Liver (tissue), 9 donors: ENCODE data around the gene TENM3. TPM values are rescaled to one million over a fixed set of nuclear protein-coding genes. Genes with fewer than 3 reads are reported as not detected.

Source experiments
- DNase-seq: peaks from one replicate; pipeline ENCODE4 v3.0.0-alpha.2; 2017; ENCODE audit warnings: low spot score
- H3K27ac ChIP-seq, 2 donors: one replicate each; pipeline ENCODE4 v1.7.0; 2013; ENCODE audit warnings: inconsistent platforms in 2 of 2, low read length in 2 of 2, control low read depth in 1 of 2, low read depth in 1 of 2, mild to moderate bottlenecking in 1 of 2
- H3K27me3 ChIP-seq, 4 donors: one replicate each; pipeline versions ENCODE4 v1.6.1 to v1.7.0; 2013; ENCODE audit warnings: low read length in 3 of 4, inconsistent platforms in 1 of 4, mild to moderate bottlenecking in 1 of 4, moderate library complexity in 1 of 4; ENCODE audit not compliant: control insufficient read depth in 4 of 4, insufficient read depth in 4 of 4
- H3K36me3 ChIP-seq, 4 donors: one replicate each; pipeline versions ENCODE4 v1.6.1 to v1.7.0; 2013; ENCODE audit warnings: low read length in 3 of 4, mild to moderate bottlenecking in 3 of 4, low read depth in 1 of 4, moderate library complexity in 1 of 4; ENCODE audit not compliant: control insufficient read depth in 4 of 4, insufficient read depth in 3 of 4
- H3K4me1 ChIP-seq, 4 donors: one replicate each; pipeline versions ENCODE4 v1.6.1 to v1.7.0; 2013; ENCODE audit warnings: low read length in 3 of 4, mild to moderate bottlenecking in 3 of 4, moderate library complexity in 1 of 4; ENCODE audit not compliant: control insufficient read depth in 4 of 4, insufficient read depth in 4 of 4
- H3K4me3 ChIP-seq, 3 donors: one replicate each; pipeline versions ENCODE4 v1.6.1 to v1.7.0; 2013; ENCODE audit warnings: low read length in 3 of 3, control low read depth in 1 of 3, low read depth in 1 of 3, mild to moderate bottlenecking in 1 of 3
- H3K9ac ChIP-seq, 2 donors: one replicate each; pipeline ENCODE4 v1.7.0; 2013; ENCODE audit warnings: low read length in 2 of 2, mild to moderate bottlenecking in 2 of 2, moderate library complexity in 2 of 2, control low read depth in 1 of 2, low read depth in 1 of 2
- H3K9me3 ChIP-seq, 4 donors: one replicate each; pipeline versions ENCODE4 v1.6.1 to v1.7.0; 2013; ENCODE audit warnings: low read length in 3 of 4; ENCODE audit not compliant: control insufficient read depth in 4 of 4
- CTCF ChIP-seq: fragments of 150-350 bp; IDR thresholded peaks from 2 replicates; pipeline ENCODE4 v1.5.1; 2017; ENCODE audit warnings: improper control_type of control experiment, low read depth, low read length; ENCODE audit not compliant: missing input control
- FOXA1 ChIP-seq: IDR thresholded peaks from 2 replicates; pipeline ENCODE4 v1.6.1; 2016; ENCODE audit warnings: antibody characterized with exemption
- FOXA2 ChIP-seq: IDR thresholded peaks from 2 replicates; pipeline ENCODE4 v1.6.1; 2016; ENCODE audit warnings: antibody characterized with exemption
- HNF4A ChIP-seq, 2 donors: conservative IDR thresholded peaks; 2 replicates each; pipeline ENCODE4 v1.6.1; 2016; ENCODE audit warnings: antibody characterized with exemption in 2 of 2, mild to moderate bottlenecking in 2 of 2
- JUND ChIP-seq, 2 donors: IDR thresholded peaks; 2 replicates each; pipeline ENCODE4 v1.6.1; 2016; ENCODE audit warnings: antibody characterized with exemption in 2 of 2
- MAX ChIP-seq: IDR thresholded peaks from 2 replicates; pipeline ENCODE4 v1.6.1; 2016; ENCODE audit warnings: antibody characterized with exemption
- RAD21 ChIP-seq, 2 donors: IDR thresholded peaks; 2 replicates each; pipeline ENCODE4 v1.6.1; 2016; ENCODE audit warnings: antibody characterized with exemption in 2 of 2, mild to moderate bottlenecking in 2 of 2
- REST ChIP-seq: IDR thresholded peaks from 2 replicates; pipeline ENCODE4 v1.6.1; 2016; ENCODE audit warnings: antibody characterized with exemption, mild to moderate bottlenecking
- RXRA ChIP-seq, 2 donors: IDR thresholded peaks; 2 replicates each; pipeline ENCODE4 v1.6.1; 2017 to 2018; ENCODE audit warnings: antibody characterized with exemption in 2 of 2, mild to moderate bottlenecking in 1 of 2
- SP1 ChIP-seq: IDR thresholded peaks from 2 replicates; pipeline ENCODE4 v1.6.1; 2018; ENCODE audit warnings: antibody characterized with exemption, mild to moderate bottlenecking
- TAF1 ChIP-seq: conservative IDR thresholded peaks from 2 replicates; pipeline ENCODE4 v1.6.1; 2016; ENCODE audit warnings: antibody characterized with exemption, mild to moderate bottlenecking
- YY1 ChIP-seq: IDR thresholded peaks from 2 replicates; pipeline ENCODE4 v1.6.1; 2016; ENCODE audit warnings: antibody characterized with exemption, mild to moderate bottlenecking
- ZBTB33 ChIP-seq: IDR thresholded peaks from 2 replicates; pipeline ENCODE4 v1.6.1; 2016; ENCODE audit warnings: antibody characterized with exemption
- WGBS: extraction: QIAGEN DNeasy Blood & Tissue Kit; methylation state at CpG from one replicate; pipeline ENCODE4 v1.1.7; 2013; 5-methylcytosine and 5-hydroxymethylcytosine counted together
- polyA plus RNA-seq, 2 donors: library from polyadenylated mRNA; stranded (reverse) in 1 of 2; unstranded in 1 of 2; fragments of 200-250 nt in 1 of 2; fragments of >200 nt in 1 of 2; fragmentation: Nextera tagmentation in 1 of 2; extraction: Ambion mirVana in 1 of 2; gene quantifications; one replicate each; pipeline versions ENCODE4 v1.2.1 to v1.2.3, GENCODE V29; 2013 to 2015
- total RNA-seq, 2 donors: library from RNA; depleted of rRNA; stranded (reverse); fragments of >200 nt; gene quantifications; one replicate each; pipeline ENCODE4 v1.2.3, GENCODE V29; 2014
- TF ChIP-seq, protein P1 (sequence below): IDR thresholded peaks from 2 replicates; pipeline ENCODE4 v1.6.1; 2016; ENCODE audit warnings: antibody characterized with exemption
- donor health status: healthy.
- donor health status: healthy.
- donor health status: healthy.
- donor health status: healthy.
- donor health status: healthy.

Gene TENM3
- total and polyA plus RNA-seq, 4 donors = 0.32 to 16.8 (median 0.70) TPM

- TF ChIP-seq FOXA2 (no peak), SP1 (no peak), HNF4A (conservative IDR thresholded peaks at IDR 0.05) (no peak), MAX (no peak), TAF1 (no peak), YY1 (no peak), JUND (IDR thresholded peaks at IDR 0.05) (no peak), FOXA1 (no peak), RXRA (IDR thresholded peaks at IDR 0.05) (no peak), RAD21 (IDR thresholded peaks at IDR 0.05) (no peak), REST (no peak)
- TF ChIP-seq, protein P1, sequence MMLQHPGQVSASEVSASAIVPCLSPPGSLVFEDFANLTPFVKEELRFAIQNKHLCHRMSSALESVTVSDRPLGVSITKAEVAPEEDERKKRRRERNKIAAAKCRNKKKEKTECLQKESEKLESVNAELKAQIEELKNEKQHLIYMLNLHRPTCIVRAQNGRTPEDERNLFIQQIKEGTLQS = no peak
- 83% methylated on average over 3 of the region's 3 CpGs for WGBS
- H3K4me3 ChIP-seq = no peak overlapping the region
These were observed 497.1 kb downstream of the TENM3 start for GRCh38 chr4:182740256-182740655.

GRCh38 chr4:182741054-182741453, 497.9 kb downstream of the TENM3 start:
- 96% methylated on average over 6 of the region's 6 CpGs for WGBS

More at GRCh38 chr4:182740256-182740655, 497.1 kb downstream of the TENM3 start:
- H3K4me1 ChIP-seq = no peaks in the 10 kb centered on the region
- H3K27me3 ChIP-seq = no peaks in the 10 kb centered on the region
- no peak overlapping the region for H3K9ac ChIP-seq
- H3K27ac ChIP-seq = no peak overlapping the region
- no peaks in the 10 kb centered on the region for H3K9me3 ChIP-seq
- DNase-seq = no peak
- H3K36me3 ChIP-seq = no peaks in the 10 kb centered on the region

More at GRCh38 chr4:182741054-182741453, 497.9 kb downstream of the TENM3 start:
- TF ChIP-seq SP1 (no peak), HNF4A (conservative IDR thresholded peaks at IDR 0.05) (no peak), ZBTB33 (no peak), CTCF (no peak), TAF1 (no peak), FOXA1 (no peak), RXRA (IDR thresholded peaks at IDR 0.05) (no peak)
- TF ChIP-seq, protein P1 = no peak
- no peaks in the 10 kb centered on the region for H3K27me3 ChIP-seq
- no peaks in the 10 kb centered on the region for H3K36me3 ChIP-seq
- peaks cover 0 to under 1% (median 0%) of the 10 kb centered on the region in 4 donors for H3K9me3 ChIP-seq
- no peaks in the 10 kb centered on the region for H3K4me1 ChIP-seq
- H3K4me3 ChIP-seq = no peak overlapping the region
- no peak for DNase-seq
- H3K9ac ChIP-seq = no peak overlapping the region
- H3K27ac ChIP-seq = no peak overlapping the region
